GM21737 (cell line): Measurements from ENCODE around the gene CARS1.
"Not testable (repeated sequence)": the region's sequence is repeated elsewhere in the genome, so short reads cannot be mapped to it uniquely, and the experiment has no call there.

Source experiments
- ATAC-seq: cut with Tn5 transposase; IDR thresholded peaks from one replicate; pipeline ENCODE4 v1.9.1; 2021; ENCODE audit warnings: mild to moderate bottlenecking, moderate library complexity; ENCODE audit not compliant: unreplicated experiment

Gene CARS1

GRCh38 chr11:3090096-3090901 is 33.1 kb upstream of the CARS1 start:
- no peak for ATAC-seq

DNA sequence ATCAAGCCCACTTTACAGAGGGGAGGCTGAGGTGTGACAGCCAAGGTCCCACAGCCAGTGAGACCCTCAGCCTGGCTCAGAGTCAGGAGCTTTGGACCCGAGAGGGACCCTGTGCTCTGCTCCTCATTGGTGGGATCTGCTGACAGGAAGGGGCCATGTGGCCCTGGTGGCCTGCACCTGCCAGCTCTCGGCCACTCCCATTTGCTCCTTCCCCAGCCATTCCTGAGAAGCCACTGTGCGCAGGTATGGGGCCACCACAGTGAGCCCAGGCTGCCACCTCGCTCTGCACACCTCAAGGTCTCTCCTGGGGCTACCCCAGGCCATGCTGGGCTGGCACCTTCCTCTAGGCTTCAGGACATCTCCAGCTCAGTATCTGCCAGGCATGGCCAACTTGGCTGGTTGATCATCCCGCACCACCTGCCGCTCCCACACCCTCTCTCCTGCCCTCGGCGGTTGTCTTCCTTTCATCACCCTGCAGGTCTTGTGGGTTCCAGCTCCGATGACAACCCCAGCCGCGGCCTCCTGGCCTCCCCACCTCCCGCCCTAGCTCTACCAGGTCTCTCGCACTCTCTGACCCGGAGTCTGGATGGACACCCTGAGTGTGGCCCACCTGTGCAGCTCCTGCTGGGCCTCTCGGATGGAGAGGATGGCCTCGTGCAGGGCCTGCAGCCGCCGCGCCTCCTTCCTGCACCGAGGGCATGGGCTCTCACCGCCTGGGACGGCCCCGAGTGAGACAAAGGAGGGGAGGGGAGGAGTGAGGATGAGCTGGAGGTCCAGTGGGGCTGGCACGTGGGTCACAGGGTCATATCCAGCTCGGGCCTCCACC is 32.2 kb upstream of the CARS1 start:
- ATAC-seq: no peak

GRCh38 chr11:3088806-3089205 is 31.6 kb upstream of the CARS1 start:
- ATAC-seq: no peak

GRCh38 chr11:3087821-3088800 is 30.9 kb upstream of the CARS1 start:
- ATAC-seq: no peak

DNA sequence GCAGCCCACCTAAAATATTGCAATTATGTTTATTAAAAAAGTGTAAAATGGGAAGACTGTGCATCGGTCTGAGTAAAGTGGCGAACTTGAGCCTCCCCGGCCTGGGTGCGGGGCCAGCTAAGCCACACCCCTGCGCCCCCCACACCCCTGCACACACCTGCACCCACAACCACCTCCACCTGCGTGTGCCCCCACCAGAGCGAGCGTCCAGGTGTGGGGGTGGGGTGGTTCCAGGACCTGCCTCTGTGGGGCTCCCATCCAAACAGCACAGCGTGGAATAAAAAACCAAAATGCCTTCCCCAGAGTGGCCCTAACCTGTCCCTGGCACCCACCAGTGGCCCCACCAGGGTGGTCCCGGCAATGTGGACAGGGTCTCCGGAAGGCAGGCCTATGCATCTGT is 30.1 kb upstream of the CARS1 start:
- ATAC-seq: no peak

DNA sequence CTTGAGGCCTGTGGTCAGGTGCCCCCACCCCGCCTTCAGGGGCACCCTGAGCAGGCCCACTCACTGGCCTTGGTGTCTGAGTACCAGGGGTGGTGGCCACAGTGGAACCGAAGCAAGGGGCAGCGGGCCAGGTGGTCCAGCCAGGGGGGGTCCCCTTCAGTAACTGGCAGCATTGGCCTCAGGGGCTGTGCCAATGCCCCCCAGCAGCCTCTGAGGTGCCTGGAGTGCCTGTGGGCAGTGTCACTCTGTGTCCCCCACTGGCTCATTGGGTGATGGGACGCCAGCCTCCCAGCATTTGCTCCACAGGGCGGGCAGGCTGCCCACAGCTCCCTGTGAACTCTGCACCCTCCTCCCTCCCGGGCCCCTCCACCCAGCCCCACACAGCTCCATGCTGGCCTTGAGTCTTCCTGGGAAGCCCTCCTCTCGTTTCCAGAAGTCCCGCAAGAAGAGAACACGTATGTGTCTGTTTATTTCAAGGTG is 29.5 kb upstream of the CARS1 start:
- ATAC-seq: no peak

DNA sequence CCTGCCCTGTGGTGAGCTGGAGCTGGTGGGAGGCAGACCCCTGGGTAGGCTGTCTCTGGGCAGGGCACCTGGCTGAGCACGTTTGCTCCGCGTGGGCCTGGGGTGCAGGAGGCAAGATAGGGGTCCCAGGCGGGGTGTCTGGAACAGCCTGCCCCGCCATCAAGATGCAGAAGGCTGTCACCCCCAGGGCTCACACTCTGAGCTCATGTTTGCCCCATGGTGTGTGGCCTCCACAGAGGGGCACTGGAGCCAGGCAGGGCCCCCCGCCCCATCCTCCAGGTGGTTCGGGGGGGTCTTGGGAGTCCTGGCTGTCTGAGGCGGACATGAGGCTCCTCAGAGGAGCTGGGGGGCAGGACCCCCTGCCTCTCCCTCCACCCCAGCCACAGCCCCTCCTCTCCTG is 28.9 kb upstream of the CARS1 start:
- no peak for ATAC-seq

GRCh38 chr11:3085052-3085451 is 27.8 kb upstream of the CARS1 start:
- no peak for ATAC-seq

DNA sequence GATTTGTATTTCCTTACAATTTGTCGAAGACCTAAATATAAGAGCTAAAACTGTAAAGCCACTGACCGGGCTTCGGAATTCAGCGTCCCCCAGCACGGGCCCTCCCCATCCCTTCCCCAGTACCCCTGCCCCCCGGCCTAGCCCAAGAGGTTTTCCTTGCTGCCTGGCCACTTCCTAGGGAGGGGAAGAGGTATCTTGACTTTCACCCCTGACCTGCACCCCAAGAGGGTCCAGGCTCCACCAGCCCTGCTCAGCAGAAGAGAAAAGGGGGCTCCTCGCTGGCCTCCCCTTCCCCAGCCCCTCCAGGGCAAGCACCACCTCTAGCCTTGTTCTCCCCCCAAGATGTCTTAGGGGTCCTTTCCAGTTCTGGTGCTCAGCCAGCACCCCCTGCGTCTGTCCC is 26.1 kb upstream of the CARS1 start:
- ATAC-seq: no peak

- no peak for ATAC-seq
Measured at GRCh38 chr11:3081386-3081751, 24.1 kb upstream of the CARS1 start.

DNA sequence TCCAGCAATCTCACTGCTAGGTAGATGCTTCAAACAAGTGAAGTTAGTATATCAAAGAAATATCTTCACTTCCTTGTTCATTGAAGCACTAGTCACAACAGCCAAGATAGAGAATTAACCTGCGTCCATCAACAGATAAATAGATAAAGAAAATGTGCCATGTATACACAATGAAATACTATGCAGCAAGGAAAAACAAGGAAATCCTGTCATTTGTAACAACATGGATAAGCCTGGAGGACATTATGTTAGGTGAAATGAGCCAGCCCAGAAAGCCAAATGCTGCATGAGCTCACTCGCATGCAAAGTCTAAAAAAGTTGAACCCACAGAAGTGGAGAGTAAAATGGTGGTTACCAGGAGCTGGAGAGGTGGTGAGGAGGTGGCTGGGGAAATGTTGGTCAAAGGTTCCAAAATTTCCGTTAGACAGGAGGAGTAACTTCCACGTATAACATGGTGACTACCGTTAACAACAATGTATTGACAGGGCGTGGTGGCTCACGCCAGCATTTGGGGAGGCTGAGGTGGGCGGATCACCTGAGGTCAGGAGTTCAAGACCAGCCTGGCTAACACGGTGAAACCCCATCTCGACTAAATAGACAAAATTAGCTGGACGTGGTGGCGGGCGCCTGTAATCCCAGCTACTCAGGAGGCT is 23.6 kb upstream of the CARS1 start:
- no peak for ATAC-seq

- no peak for ATAC-seq
Measured at GRCh38 chr11:3080104-3080503, 22.9 kb upstream of the CARS1 start.

DNA sequence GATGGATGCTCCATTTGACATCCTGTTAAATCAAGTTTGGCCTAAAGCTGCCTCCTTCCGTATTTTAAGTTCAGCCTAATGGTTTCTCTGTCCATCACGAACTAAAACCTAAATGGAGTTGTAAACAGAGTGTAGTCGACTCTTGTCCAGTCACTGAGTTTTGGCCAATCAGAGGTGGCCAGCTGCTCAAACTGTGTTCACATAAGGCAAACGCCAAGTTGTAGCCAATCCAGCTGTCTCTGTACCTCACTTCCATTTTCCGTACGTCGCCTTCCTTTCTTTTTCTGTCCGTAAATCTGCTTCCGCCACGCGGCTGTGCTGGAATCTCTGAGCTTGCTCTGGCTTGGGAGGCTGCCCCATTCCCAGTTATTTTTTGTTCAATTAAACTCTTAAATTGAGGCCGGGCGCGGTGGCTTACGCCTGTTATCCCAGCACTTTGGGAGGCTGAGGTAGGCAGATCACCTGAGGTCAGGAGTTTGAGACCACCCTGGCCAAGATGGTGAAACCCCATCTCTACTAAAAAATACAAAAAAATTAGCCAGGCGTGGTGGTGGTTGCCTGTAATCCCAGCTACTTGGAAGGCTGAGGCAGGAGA is 20.7 kb upstream of the CARS1 start:
- ATAC-seq: no peak

- ATAC-seq: no peak
Measured at GRCh38 chr11:3077189-3077836, 20.1 kb upstream of the CARS1 start.

DNA sequence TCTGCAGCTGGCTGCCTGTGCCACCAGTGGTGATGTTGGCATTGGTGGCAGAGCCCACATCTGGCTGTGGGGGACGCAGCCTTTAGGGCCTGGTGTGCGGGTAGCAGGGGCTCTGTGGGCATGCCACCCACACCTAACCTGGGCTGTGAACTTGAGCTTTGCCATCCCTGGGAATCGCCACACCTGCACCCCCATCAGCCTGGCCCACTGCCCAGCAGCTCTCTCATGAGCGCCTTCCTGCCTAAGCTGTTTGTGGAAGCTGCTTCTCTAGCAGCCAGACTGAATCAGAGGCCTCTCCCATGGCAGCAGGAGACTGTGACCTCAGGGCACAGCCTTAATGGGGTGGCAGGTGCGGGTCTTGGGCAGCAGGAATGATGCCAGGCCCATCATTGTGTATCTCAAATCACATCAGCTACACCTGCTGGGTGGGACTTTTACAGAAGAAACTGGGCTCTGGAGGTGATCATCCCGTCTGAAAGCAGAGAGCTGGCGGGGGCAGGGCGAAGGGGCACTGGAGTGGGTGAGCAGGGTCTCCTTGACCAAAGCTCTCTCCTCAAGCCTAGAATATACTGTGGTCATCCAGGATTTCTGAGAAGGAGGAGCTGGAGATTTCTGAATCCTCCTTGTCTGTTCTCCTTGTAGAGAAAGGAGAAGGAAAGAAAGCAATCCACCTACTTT is 17.8 kb upstream of the CARS1 start:
- ATAC-seq: no peak

GRCh38 chr11:3073029-3073435 is 15.8 kb upstream of the CARS1 start:
- ATAC-seq: no peak

- ATAC-seq: no peak
Measured at GRCh38 chr11:3069425-3069824, 12.2 kb upstream of the CARS1 start.

GRCh38 chr11:3066308-3066707 is 9.1 kb upstream of the CARS1 start:
- ATAC-seq: not testable (repeated sequence)

- not testable (repeated sequence) for ATAC-seq
Measured at GRCh38 chr11:3064709-3065108, 7.5 kb upstream of the CARS1 start.
